GM19043 (cell line): Measurements from ENCODE around the gene FGF8.

Experiments used
- ATAC-seq: cut with Tn5 transposase; IDR thresholded peaks from one replicate; pipeline ENCODE4 v1.9.1; 2021; ENCODE audit warnings: low read depth; ENCODE audit not compliant: unreplicated experiment

Gene FGF8

GRCh38 chr10:101770331-101771215 lies 5.3 kb downstream of the FGF8 start:
- no peak for ATAC-seq

DNA sequence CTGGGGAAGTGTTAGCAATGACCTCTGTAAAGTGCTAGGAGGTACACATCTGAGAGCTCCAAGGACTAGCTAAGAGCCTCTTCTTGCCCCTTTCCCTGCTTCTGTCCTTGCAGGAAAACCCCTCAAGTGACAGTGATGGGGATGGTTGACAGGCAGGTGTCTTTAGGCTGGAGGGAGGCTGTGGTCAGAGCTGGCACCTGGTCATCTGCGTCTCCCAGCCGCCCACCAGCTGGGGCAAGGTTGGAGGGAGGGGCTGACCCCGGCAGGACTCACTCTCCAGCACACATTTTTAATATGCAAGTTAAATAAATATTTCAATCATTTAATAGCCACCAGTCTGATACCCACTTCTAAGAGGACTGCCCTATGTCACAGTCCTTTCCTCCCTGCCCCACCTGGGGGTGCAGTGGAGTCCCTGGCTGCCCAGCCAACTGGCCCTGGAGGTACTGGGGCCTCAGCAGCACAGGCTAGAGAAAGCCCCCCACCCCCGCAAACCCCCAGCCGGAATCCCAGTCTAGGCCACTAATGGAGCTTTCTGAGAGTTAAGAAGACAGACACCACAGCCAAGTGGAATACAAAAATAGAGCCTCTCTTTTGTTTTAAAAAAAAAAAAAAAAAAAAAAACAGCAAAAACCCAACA lies 6.3 kb downstream of the FGF8 start:
- ATAC-seq, result no peak

GRCh38 chr10:101768791-101769170 lies 7.1 kb downstream of the FGF8 start:
- no peak for ATAC-seq

- no peak for ATAC-seq
These were observed 7.7 kb downstream of the FGF8 start for GRCh38 chr10:101767966-101768790.

GRCh38 chr10:101767600-101767945 lies 8.3 kb downstream of the FGF8 start:
- ATAC-seq, result no peak

DNA sequence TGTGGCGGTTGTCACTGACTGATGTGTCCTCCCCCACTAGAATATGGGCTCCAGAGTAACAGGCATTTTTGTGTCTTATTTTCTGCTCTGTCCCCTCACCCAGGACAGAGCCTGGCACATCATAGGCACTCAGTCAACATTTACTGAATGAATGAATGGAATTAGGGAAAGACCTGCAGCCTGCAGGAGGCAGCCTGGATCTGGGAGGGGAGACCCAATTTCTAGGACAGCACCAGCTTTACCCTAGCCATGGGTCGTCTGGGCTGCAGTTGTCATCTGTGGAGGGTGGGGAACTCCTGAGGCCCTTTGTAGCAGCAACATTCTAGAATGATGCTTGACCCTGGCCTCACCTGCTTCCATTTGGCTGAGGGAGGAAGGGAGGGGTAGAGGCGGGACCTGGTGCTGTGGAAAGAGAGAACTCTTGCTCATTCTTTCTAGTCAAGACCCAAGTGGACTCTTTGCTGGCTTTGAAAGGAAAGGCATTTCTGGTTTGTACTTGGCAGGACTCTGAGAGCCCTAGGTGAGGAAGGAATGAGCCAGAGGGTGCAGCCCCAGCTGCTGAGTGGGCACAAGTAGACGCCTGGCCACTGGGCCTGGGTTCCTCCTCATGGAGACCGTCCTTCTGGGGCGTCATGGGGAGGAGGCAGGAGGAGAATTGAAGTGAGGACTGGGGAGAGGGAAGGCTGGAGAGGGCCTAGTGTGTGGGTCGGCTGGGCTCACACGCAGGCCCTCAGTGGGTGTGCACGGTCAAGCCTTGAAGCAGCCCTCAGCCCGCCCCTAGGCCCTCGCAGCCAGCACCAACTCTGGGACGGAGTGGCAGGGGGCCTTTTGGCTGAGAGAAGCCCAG lies 8.9 kb downstream of the FGF8 start:
- no peak for ATAC-seq

DNA sequence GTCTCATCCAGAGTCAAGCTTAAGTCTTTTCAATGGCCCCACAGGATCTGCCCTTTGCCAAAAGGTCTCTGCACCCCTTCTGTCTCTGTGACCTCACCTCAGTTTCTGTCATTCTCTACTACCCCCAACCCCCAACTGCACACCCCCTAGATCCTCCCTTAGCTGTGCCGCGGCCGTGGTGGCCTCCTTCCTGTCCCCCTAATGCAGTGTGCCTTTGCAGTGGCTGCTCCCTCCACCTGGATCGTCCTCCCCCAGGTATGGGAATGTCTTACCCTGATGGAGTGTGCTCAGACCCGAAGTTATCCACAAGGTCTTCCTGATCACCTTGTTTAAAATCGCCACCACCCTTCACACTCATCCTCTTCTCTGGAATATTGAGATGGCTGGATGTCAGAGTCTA lies 9.6 kb downstream of the FGF8 start:
- no peak for ATAC-seq

GRCh38 chr10:101763141-101763846 lies 12.6 kb downstream of the FGF8 start:
- ATAC-seq, result no peak

DNA sequence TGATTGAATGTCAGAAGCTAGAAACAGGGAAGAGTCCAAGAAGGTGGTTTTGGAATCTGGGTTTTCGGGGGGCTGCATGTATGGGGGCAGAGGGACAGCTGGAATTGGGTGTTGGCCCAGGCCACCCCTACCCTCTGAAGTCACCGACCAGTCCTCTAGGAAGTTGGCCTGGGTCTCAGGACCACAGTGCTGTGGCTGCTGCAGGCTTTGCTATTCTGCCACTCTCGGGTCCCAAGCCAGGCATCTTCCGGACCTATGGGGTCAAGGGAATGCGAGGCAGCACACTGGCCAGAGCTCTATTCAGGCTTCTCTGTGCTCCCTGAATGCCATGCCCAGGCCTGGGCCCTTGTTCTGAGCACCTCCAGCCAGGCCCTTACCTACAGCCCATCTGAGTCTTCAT lies 13.2 kb downstream of the FGF8 start:
- no peak for ATAC-seq

DNA sequence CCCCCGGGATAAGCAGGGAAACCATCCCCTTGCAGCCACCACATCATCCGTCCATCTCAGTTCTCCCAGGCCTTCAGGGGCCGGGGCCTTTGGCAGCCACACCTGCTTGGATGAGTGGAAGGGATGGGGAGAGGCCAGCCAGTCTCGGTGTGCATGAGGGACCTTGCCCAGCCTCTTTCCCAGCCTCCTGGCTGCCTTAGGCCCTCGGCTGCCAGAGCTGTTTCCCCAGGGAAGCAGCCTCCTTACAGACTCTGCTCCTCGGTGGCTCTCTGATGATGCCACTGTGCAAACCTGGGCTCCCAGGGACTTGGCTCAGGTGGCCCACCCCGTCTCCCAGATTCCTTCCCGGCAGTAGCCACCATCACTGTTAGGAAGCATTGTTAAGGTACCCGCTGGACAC lies 14.7 kb downstream of the FGF8 start:
- ATAC-seq, result no peak

DNA sequence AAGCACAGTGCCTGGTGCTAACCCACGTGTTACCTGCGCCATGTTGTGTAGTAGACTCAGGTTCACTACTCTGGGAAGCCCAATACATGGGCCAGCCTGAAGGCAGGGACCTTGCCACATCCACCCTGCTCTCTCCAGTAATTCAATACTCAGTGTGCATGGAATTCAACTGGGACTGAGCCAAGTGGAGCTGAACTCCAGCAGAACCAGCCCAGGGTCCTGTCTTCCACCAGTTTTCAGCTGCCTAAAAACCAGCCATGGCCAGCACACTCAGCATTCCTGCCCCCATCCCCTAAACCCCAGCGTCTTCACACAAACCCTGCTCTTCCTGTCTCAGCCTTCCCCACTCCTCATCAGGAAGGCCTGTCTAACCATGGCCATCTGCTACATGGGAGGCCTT lies 15.4 kb downstream of the FGF8 start:
- no peak for ATAC-seq

DNA sequence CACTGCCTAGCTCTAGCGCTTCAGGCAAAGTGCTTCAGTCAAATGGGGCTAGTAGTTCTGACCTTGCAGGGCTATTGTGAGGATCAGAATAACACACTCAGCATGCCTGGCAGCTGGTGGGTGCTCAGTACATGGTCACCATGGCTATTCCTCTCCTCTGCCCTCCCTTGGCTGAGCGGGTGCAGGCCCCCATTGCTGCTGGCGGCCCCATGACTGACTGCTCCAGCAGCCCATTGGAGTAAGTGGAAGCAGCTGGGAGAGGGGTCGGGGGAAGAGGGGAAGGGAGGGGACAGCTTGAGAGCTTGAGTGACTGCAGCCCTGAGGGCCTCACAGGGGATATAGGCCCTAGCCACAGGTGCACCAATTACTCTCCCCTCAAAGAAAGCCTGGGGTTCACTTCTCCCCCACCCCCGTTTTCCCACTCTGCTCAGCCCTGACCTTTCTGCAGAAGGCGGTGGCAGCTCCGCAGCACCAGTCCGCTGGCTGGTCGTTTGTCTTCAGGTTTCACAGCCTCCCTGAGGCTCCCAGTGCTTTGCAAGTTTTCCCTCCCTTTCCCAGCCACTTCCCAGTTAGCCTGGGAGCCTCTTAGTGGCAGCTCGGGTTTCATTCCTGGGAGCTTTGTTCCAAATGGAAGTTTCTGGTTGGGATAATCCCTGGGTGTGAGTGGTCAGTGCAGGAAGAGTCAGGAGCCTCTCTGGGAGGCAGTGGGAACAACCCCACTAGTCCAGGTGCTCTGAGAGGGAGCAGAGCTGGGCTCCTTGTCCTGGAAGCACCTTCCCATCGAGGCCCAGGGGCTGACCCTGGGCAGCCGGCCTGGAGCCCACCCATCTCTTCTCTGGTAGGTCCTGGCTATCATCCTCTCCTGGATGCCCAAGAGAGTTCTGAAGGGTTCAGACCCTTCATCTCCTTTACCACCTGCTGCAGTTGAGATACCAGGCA lies 16.3 kb downstream of the FGF8 start:
- ATAC-seq, result no peak

- ATAC-seq, result no peak
These were observed 17.1 kb downstream of the FGF8 start for GRCh38 chr10:101758858-101759257.

DNA sequence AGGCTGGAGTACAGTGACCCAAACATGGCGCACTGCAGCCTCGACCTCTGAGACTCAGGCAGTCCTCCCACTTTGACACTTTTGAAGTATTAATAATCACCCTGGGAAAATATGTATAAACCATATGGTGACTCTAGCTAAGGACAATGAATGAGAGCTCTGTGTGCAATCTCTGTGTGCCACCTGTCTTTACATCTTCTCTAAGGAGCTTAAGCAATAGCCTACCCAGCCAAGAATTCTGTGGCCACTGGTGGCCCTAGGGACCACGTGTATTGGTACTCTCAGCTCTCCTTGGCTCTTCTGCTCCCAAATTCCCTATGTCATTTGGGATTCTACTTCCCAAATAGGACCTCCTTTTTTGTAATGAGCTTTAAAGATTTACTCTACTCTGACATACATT lies 23.7 kb downstream of the FGF8 start:
- no peak for ATAC-seq

- no peak for ATAC-seq
These were observed 26.6 kb downstream of the FGF8 start for GRCh38 chr10:101749047-101750016.

DNA sequence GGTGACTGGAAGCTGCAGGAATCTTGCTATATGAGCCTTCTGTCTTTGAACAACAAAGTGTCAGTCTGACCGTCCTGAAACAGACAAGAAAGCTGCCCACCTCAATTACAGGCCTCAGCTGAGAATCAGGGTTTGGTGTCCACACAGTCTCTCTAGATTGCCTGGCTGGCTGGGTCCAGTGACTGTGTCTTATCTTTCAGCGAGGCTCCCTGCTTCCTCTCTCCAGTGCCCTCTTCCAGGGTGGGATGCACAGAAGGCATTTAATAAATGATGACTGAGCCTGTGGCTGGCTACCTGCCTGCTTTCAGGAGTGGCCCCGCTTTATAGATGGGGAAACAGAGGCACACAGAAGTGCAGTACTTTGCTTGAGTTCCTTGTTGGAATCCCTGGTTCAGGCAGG lies 27.4 kb downstream of the FGF8 start:
- ATAC-seq, result no peak

GRCh38 chr10:101745074-101745696 lies 30.7 kb downstream of the FGF8 start:
- ATAC-seq, result no peak
